Neural cell (in vitro differentiated cells): ENCODE data around the gene PARP12. TPM values are rescaled to one million over a fixed set of nuclear protein-coding genes. Genes with fewer than 3 reads are reported as not detected.

Experiments
- H2AFZ ChIP-seq: fragments of 200-600, 300-800 bp; sonication (generic), shearing (Covaris generic); 2 replicates; pipeline ENCODE4 v1.6.0; 2014; ENCODE audit warnings: low read depth, mild to moderate bottlenecking, antibody characterized with exemption, low read length, moderate library complexity
- H3F3A ChIP-seq: fragments of 200-600 bp; shearing (Covaris generic); 2 replicates; pipeline ENCODE4 v1.6.1; 2016; ENCODE audit warnings: mild to moderate bottlenecking, moderate library complexity, mixed read lengths, antibody characterized with exemption, low read length; ENCODE audit not compliant: insufficient read depth, poor library complexity, severe bottlenecking
- H3K27ac ChIP-seq: fragments of 200-600, 300-800 bp; sonication (generic), shearing (Covaris generic); 2 replicates; pipeline ENCODE4 v1.5.1; 2014; ENCODE audit warnings: mild to moderate bottlenecking, low read length, moderate library complexity
- H3K27me3 ChIP-seq: fragments of 300-800, 200-600 bp; sonication (generic), shearing (Covaris generic); 2 replicates; pipeline ENCODE4 v1.6.0; 2014; ENCODE audit warnings: mild to moderate bottlenecking, low read depth, low read length, moderate library complexity; ENCODE audit not compliant: insufficient read depth
- H3K36me3 ChIP-seq: fragments of 300-800, 200-600 bp; sonication (generic), shearing (Covaris generic); 2 replicates; pipeline ENCODE4 v1.5.1; 2014; ENCODE audit warnings: mild to moderate bottlenecking, antibody characterized with exemption, low read length, moderate library complexity; ENCODE audit not compliant: insufficient read depth
- H3K4me2 ChIP-seq: fragments of 300-800, 200-600 bp; sonication (generic), shearing (Covaris generic); 2 replicates; pipeline ENCODE4 v1.6.0; 2014; ENCODE audit warnings: mild to moderate bottlenecking, low read length
- H3K4me3 ChIP-seq: fragments of 300-800, 200-600 bp; sonication (generic), shearing (Covaris generic); 2 replicates; pipeline ENCODE4 v1.5.1; 2014; ENCODE audit warnings: mild to moderate bottlenecking, low read length, moderate library complexity
- H3K79me2 ChIP-seq: fragments of 200-600 bp; shearing (Covaris generic); replicated peaks from 2 replicates; pipeline ENCODE4 v1.6.0; 2014; ENCODE audit warnings: mild to moderate bottlenecking, low read length, moderate library complexity; ENCODE audit not compliant: insufficient read depth
- H3K9ac ChIP-seq: fragments of 300-800, 200-600 bp; sonication (generic), shearing (Covaris generic); 2 replicates; pipeline ENCODE4 v1.6.1; 2016; ENCODE audit warnings: mild to moderate bottlenecking, low read length, mixed read lengths
- H3K9me2 ChIP-seq: fragments of 200-600 bp; shearing (Covaris generic); 2 replicates; pipeline ENCODE4 v1.6.1; 2016; ENCODE audit warnings: mild to moderate bottlenecking, low read length, mixed read lengths; ENCODE audit not compliant: insufficient read depth
- H3K9me3 ChIP-seq: fragments of 200-600, 300-800 bp; sonication (generic), shearing (Covaris generic); 2 replicates; pipeline ENCODE4 v1.6.1; 2016; ENCODE audit warnings: mild to moderate bottlenecking, mixed run types, low read length, moderate library complexity, mixed read lengths
- H4K20me1 ChIP-seq: fragments of 200-600 bp; shearing (Covaris generic); 2 replicates; pipeline ENCODE4 v1.6.1; 2016; ENCODE audit warnings: mild to moderate bottlenecking, mixed run types; ENCODE audit not compliant: insufficient read depth
- EP300 ChIP-seq: fragments of 450-650 bp; conservative IDR thresholded peaks from 2 replicates; pipeline ENCODE4 v1.6.1; 2014; ENCODE audit warnings: antibody characterized with exemption, mild to moderate bottlenecking, moderate library complexity; ENCODE audit not compliant: poor library complexity, severe bottlenecking
- EZH2 ChIP-seq: fragments of 200-600, 300-800 bp; shearing (Covaris generic), sonication (generic); IDR thresholded peaks from 2 replicates; pipeline ENCODE4 v1.6.1; 2014; ENCODE audit warnings: antibody characterized with exemption, low read length, borderline replicate concordance, mild to moderate bottlenecking; ENCODE audit not compliant: insufficient read depth, poor library complexity, severe bottlenecking
- MXI1 ChIP-seq: fragments of 450-650 bp; conservative IDR thresholded peaks from 2 replicates; pipeline ENCODE4 v1.6.1; 2014; ENCODE audit warnings: antibody characterized with exemption, mild to moderate bottlenecking; ENCODE audit not compliant: poor library complexity, severe bottlenecking
- POLR2AphosphoS5 ChIP-seq: IDR thresholded peaks from 2 replicates; pipeline ENCODE4 v1.6.1; 2012
- RAD21 ChIP-seq: fragments of 450-650 bp; conservative IDR thresholded peaks from 2 replicates; pipeline ENCODE4 v1.6.1; 2014; ENCODE audit warnings: antibody characterized with exemption, mild to moderate bottlenecking, moderate library complexity
- REST ChIP-seq: IDR thresholded peaks from 2 replicates; pipeline ENCODE4 v1.6.1; 2012; ENCODE audit warnings: borderline replicate concordance
- SMC3 ChIP-seq: fragments of 450-650 bp; conservative IDR thresholded peaks from 2 replicates; pipeline ENCODE4 v1.6.1; 2014; ENCODE audit warnings: antibody characterized with exemption, mild to moderate bottlenecking, moderate library complexity; ENCODE audit not compliant: poor library complexity
- TAF1 ChIP-seq: IDR thresholded peaks from 2 replicates; pipeline ENCODE4 v1.6.1; 2012; ENCODE audit warnings: low read depth
- polyA plus RNA-seq: library from polyadenylated mRNA; depleted of rRNA; stranded (reverse); fragments of >200 nt; gene quantifications from 2 replicates; pipeline ENCODE4 v1.2.3, GENCODE V29; 2014
- TF ChIP-seq, protein P1 (sequence below): fragments of 450-650 bp; IDR thresholded peaks from 2 replicates; pipeline ENCODE4 v1.5.1; 2014; ENCODE audit warnings: antibody characterized with exemption, mild to moderate bottlenecking, moderate library complexity; ENCODE audit not compliant: poor library complexity, severe bottlenecking

The PARP12 gene
- polyA plus RNA-seq, 1 donor from 2014 or later = not detected

- no peaks in the 10 kb centered on the region for H3K27me3 ChIP-seq
- no peak overlapping the region for H2AFZ ChIP-seq
- no peak overlapping the region for H3K27ac ChIP-seq
- no peak overlapping the region for H3K9ac ChIP-seq
- no peaks in the 10 kb centered on the region for H3K9me2 ChIP-seq
- no peaks in the 10 kb centered on the region for H3K79me2 ChIP-seq
- H3F3A ChIP-seq = no peaks in the 10 kb centered on the region
- H4K20me1 ChIP-seq = no peaks in the 10 kb centered on the region
- TF ChIP-seq, protein P1, sequence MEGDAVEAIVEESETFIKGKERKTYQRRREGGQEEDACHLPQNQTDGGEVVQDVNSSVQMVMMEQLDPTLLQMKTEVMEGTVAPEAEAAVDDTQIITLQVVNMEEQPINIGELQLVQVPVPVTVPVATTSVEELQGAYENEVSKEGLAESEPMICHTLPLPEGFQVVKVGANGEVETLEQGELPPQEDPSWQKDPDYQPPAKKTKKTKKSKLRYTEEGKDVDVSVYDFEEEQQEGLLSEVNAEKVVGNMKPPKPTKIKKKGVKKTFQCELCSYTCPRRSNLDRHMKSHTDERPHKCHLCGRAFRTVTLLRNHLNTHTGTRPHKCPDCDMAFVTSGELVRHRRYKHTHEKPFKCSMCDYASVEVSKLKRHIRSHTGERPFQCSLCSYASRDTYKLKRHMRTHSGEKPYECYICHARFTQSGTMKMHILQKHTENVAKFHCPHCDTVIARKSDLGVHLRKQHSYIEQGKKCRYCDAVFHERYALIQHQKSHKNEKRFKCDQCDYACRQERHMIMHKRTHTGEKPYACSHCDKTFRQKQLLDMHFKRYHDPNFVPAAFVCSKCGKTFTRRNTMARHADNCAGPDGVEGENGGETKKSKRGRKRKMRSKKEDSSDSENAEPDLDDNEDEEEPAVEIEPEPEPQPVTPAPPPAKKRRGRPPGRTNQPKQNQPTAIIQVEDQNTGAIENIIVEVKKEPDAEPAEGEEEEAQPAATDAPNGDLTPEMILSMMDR = no peak
- TF ChIP-seq SMC3 (no peak), POLR2AphosphoS5 (no peak), MXI1 (no peak)
- no peaks in the 10 kb centered on the region for H3K9me3 ChIP-seq
- H3K36me3 ChIP-seq = no peaks in the 10 kb centered on the region
- H3K4me3 ChIP-seq = no peak overlapping the region
- H3K4me2 ChIP-seq = no peak overlapping the region
These were observed 8.8 kb downstream of the PARP12 start for GRCh38 chr7:140053812-140054539.

DNA sequence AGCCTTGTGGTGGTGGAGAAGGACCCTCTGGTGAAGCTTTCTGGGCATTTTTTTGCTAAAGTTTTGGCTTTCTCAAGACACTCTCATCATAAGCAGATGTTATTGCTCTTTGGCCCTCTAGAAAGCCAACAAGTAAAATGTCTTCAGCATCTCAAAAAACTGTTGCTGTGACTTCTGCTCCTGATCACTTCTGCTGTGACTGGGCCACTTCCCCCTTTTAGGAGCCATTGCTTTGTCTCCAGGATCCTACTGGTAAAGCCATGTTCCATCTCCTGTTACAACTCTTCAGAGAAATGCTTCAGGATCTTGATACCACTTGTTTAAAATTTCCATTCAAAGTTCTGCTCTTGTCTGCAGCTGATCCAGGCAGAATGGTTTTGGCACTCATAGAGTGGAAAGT lies 10.9 kb downstream of the PARP12 start:
- H3K9ac ChIP-seq = no peak overlapping the region
- no peaks in the 10 kb centered on the region for H3K36me3 ChIP-seq
- no peaks in the 10 kb centered on the region for H3F3A ChIP-seq
- no peak overlapping the region for H3K4me3 ChIP-seq
- TF ChIP-seq, protein P1 = no peak
- TF ChIP-seq REST (no peak), TAF1 (no peak), POLR2AphosphoS5 (no peak), MXI1 (no peak), RAD21 (no peak), SMC3 (no peak), EZH2 (no peak), EP300 (no peak)
- no peak overlapping the region for H3K27ac ChIP-seq
- no peaks in the 10 kb centered on the region for H3K27me3 ChIP-seq
- no peaks in the 10 kb centered on the region for H3K79me2 ChIP-seq
- H3K9me3 ChIP-seq = no peaks in the 10 kb centered on the region
- H3K9me2 ChIP-seq = no peaks in the 10 kb centered on the region
- H3K4me2 ChIP-seq = no peak overlapping the region
- no peaks in the 10 kb centered on the region for H4K20me1 ChIP-seq
- no peak overlapping the region for H2AFZ ChIP-seq
